NT2/D1 (cell line): ENCODE measurements around the gene C16orf96.

Experiments
- SUZ12 ChIP-seq: IDR thresholded peaks from 2 replicates; pipeline ENCODE4 v1.6.1; 2011; ENCODE audit not compliant: insufficient read length, insufficient read depth; ENCODE audit errors: extremely low read depth
- YY1 ChIP-seq: IDR thresholded peaks from 2 replicates; pipeline ENCODE4 v1.6.1; 2011; ENCODE audit not compliant: insufficient read length, insufficient read depth
- ZNF274 ChIP-seq: IDR thresholded peaks from 2 replicates; pipeline ENCODE4 v1.6.1; 2011; ENCODE audit warnings: mild to moderate bottlenecking, low read depth, low read length

GRCh38 chr16:4533490-4533889 lies 22.6 kb upstream of the C16orf96 start:
- TF ChIP-seq YY1 = no peak
- TF ChIP-seq ZNF274 = no peak
- TF ChIP-seq SUZ12 = no peak
